Activated T-helper 1 cell treated with anti-CD3 and anti-CD28 coated beads, Interleukin-12 subunit alpha, Interleukin-12 subunit beta, Interleukin-2, Interleukin-4 antibody, amounts not matched to agents 30 ng/mL and 10 ng/mL and 1 ng/mL, durations not matched to agents 14 hours and 24 hours and 36 hours (primary cell): Measurements from ENCODE around the gene CNGA2. TPM values are rescaled to one million over a fixed set of nuclear protein-coding genes. Genes with fewer than 3 reads are reported as not detected.

Experiments used
- total RNA-seq: library from RNA; stranded (reverse); gene quantifications from 2 replicates; pipeline ENCODE4 v1.2.3, GENCODE V29; 2022

CNGA2 gene
- total RNA-seq, 1 donor from 2014 or later, result not detected

Other genes starting within 250 kb of the CNGA2 start
- not detected in 2 replicates for gene PASD1, start 171.1 kb upstream of the CNGA2 start, total RNA-seq
- not detected in 2 replicates for gene PRRG3, start 39.3 kb upstream of the CNGA2 start, total RNA-seq
- not detected in 2 replicates for gene FATE1, start 18.7 kb upstream of the CNGA2 start, total RNA-seq
- gene MAGEA4, start 178.1 kb downstream of the CNGA2 start, total RNA-seq, result not detected in 2 replicates
- gene GABRE, start 239.9 kb downstream of the CNGA2 start, total RNA-seq, result not detected in 2 replicates